ENCODE data around the gene DNAH3. TPM values are rescaled to one million over a fixed set of nuclear protein-coding genes. Genes with fewer than 3 reads are reported as not detected.

DNAH3 gene
- total RNA-seq, 1 experiment from 2014 or later: 4.4 TPM

GRCh38 chr16:21192991-21193390 is 42.3 kb upstream of the DNAH3 start:
- peaks cover 3% of the 10 kb centered on the region; the same call in 1 of the 2 replicates for H3K4me1 ChIP-seq
- no peaks in the 10 kb centered on the region for H3K4me1 Mint-ChIP-seq (ENCODE audit: low read depth, unreplicated experiment)
- H3K27ac Mint-ChIP-seq (ENCODE audit: unreplicated experiment): no peak overlapping the region
- no peak for TF ChIP-seq CTCF (IDR thresholded peaks at IDR 0.05; ENCODE audit: insufficient read depth in 1 of 2, low read depth in 1 of 2, low read length in 1 of 2, severe bottlenecking in 1 of 2, unreplicated experiment in 1 of 2)
- H3K9me3 ChIP-seq: no peaks in the 10 kb centered on the region
- H3K27me3 Mint-ChIP-seq (ENCODE audit: insufficient read depth, unreplicated experiment): no peaks in the 10 kb centered on the region
- no peak overlapping the region for H3K4me3 ChIP-seq (ENCODE audit: low read depth, low read length)
- no TSS peak for BruUV-seq (replicated peaks)
- no peaks in the 10 kb centered on the region for H3K36me3 Mint-ChIP-seq (ENCODE audit: insufficient read depth, unreplicated experiment)
- ChIA-PET CTCF (no interaction called here), POLR2A (no interaction called here)
- no peaks in the 10 kb centered on the region for H3K36me3 ChIP-seq (ENCODE audit: control insufficient read depth, insufficient read depth, low read length)
- no peak overlapping the region for H3K4me3 Mint-ChIP-seq (ENCODE audit: unreplicated experiment)
- H3K9me3 Mint-ChIP-seq (ENCODE audit: unreplicated experiment): no peaks in the 10 kb centered on the region
- no peak for DNase-seq
- intact Hi-C loops (cut with micrococcal nuclease; ENCODE audit: unreplicated experiment): no loop called here
- no peaks in the 10 kb centered on the region; the same call in 1 of the 2 replicates for H3K27me3 ChIP-seq (replicated peaks; ENCODE audit: control insufficient read depth, insufficient read depth, low read length)

- POLR2A ChIA-PET: no interaction called here
- no TSS peak for BruUV-seq (replicated peaks)
- Mint-ChIP-seq H3K4me3 (ENCODE audit: unreplicated experiment) (no peak overlapping the region), H3K27me3 (ENCODE audit: insufficient read depth, unreplicated experiment) (no peaks in the 10 kb centered on the region), H3K4me1 (ENCODE audit: low read depth, unreplicated experiment) (no peaks in the 10 kb centered on the region), H3K36me3 (ENCODE audit: insufficient read depth, unreplicated experiment) (no peaks in the 10 kb centered on the region), H3K9me3 (ENCODE audit: unreplicated experiment) (no peaks in the 10 kb centered on the region), H3K27ac (ENCODE audit: unreplicated experiment) (no peak overlapping the region)
- Histone ChIP-seq H3K4me3 (ENCODE audit: low read depth, low read length) (no peak overlapping the region), H3K9me3 (no peaks in the 10 kb centered on the region), H3K4me1 (peaks cover 3% of the 10 kb centered on the region; the same call in 1 of the 2 replicates), H3K36me3 (ENCODE audit: control insufficient read depth, insufficient read depth, low read length) (no peaks in the 10 kb centered on the region), H3K27me3 (replicated peaks; ENCODE audit: control insufficient read depth, insufficient read depth, low read length) (no peaks in the 10 kb centered on the region; the same call in 1 of the 2 replicates)
- intact Hi-C loops (cut with micrococcal nuclease; ENCODE audit: unreplicated experiment): no loop called here
- CTCF ChIA-PET: interaction anchor here (2.4 kb wide), 1 partner anchor 110 kb away, joined by 60 read pairs; no protein-coding TSS in a partner anchor
- no peak for TF ChIP-seq CTCF (IDR thresholded peaks at IDR 0.05; ENCODE audit: insufficient read depth in 1 of 2, low read depth in 1 of 2, low read length in 1 of 2, severe bottlenecking in 1 of 2, unreplicated experiment in 1 of 2)
- DNase-seq: no peak
Observed at GRCh38 chr16:21190599-21190998, 40.0 kb upstream of the DNAH3 start.

GRCh38 chr16:21190013-21190412 is 39.4 kb upstream of the DNAH3 start:
- Histone ChIP-seq H3K27me3 (replicated peaks; ENCODE audit: control insufficient read depth, insufficient read depth, low read length) (no peaks in the 10 kb centered on the region; the same call in 1 of the 2 replicates), H3K9me3 (no peaks in the 10 kb centered on the region), H3K36me3 (ENCODE audit: control insufficient read depth, insufficient read depth, low read length) (no peaks in the 10 kb centered on the region), H3K4me1 (peaks cover 3% of the 10 kb centered on the region; the same call in 1 of the 2 replicates), H3K4me3 (ENCODE audit: low read depth, low read length) (no peak overlapping the region)
- H3K27me3 Mint-ChIP-seq (ENCODE audit: insufficient read depth, unreplicated experiment): no peaks in the 10 kb centered on the region
- POLR2A ChIA-PET: no interaction called here
- no peaks in the 10 kb centered on the region for H3K4me1 Mint-ChIP-seq (ENCODE audit: low read depth, unreplicated experiment)
- no peak overlapping the region for H3K4me3 Mint-ChIP-seq (ENCODE audit: unreplicated experiment)
- H3K36me3 Mint-ChIP-seq (ENCODE audit: insufficient read depth, unreplicated experiment): no peaks in the 10 kb centered on the region
- TF ChIP-seq CTCF (IDR thresholded peaks at IDR 0.05; ENCODE audit: insufficient read depth in 1 of 2, low read depth in 1 of 2, low read length in 1 of 2, severe bottlenecking in 1 of 2, unreplicated experiment in 1 of 2): no peak
- CTCF ChIA-PET: interaction anchor here (1.2 to 2.4 kb wide), 3 partner anchors 39 to 111 kb away, joined by 4 to 60 read pairs (median 5); partner anchors contain the start of gene CRYM
- no peak for DNase-seq
- BruUV-seq (replicated peaks): no TSS peak
- no peaks in the 10 kb centered on the region for H3K9me3 Mint-ChIP-seq (ENCODE audit: unreplicated experiment)
- intact Hi-C loops (cut with micrococcal nuclease; ENCODE audit: unreplicated experiment): no loop called here
- H3K27ac Mint-ChIP-seq (ENCODE audit: unreplicated experiment): no peak overlapping the region

All from Caco-2 (cell line).